ENCODE data around the gene PLPPR4. TPM values are rescaled to one million over a fixed set of nuclear protein-coding genes. Genes with fewer than 3 reads are reported as not detected.

PLPPR4 gene
- total RNA-seq, 1 donor from 2014 or later: 7.2 TPM

DNA sequence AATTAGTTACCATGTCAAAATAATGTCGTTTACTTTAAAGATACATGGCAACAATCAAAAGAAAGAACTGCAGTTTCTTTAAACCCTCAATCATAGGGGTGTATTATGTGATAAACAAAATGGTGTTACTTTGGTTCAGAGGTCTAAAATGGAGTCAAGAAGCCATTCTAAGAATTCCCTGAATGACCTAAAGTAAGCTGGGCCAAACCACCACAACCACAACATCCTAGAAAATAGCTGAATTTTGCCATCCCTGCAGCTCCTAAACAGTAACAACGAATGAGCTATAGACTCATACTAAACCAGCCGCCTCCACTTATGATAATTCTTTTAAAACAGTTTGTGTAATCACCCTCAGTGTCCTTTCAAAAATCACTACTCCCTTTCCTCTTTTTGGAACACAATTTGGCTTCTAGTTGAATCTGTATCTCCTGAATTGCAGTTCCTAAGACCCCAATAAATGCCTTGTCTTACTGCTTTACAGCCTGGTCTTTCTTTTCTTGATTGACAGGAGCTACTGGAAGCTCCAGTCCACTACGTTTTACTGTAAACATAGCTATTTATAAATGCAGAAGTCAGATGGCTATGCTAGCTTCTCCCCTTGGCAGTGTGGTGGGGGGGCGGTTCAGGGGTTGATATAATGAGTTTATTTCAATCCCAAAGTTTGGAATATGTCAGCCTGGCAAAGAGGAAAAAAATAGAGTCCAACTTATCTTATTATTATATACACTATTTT is 84.3 kb downstream of the PLPPR4 start:
- TF ChIP-seq, protein P1, sequence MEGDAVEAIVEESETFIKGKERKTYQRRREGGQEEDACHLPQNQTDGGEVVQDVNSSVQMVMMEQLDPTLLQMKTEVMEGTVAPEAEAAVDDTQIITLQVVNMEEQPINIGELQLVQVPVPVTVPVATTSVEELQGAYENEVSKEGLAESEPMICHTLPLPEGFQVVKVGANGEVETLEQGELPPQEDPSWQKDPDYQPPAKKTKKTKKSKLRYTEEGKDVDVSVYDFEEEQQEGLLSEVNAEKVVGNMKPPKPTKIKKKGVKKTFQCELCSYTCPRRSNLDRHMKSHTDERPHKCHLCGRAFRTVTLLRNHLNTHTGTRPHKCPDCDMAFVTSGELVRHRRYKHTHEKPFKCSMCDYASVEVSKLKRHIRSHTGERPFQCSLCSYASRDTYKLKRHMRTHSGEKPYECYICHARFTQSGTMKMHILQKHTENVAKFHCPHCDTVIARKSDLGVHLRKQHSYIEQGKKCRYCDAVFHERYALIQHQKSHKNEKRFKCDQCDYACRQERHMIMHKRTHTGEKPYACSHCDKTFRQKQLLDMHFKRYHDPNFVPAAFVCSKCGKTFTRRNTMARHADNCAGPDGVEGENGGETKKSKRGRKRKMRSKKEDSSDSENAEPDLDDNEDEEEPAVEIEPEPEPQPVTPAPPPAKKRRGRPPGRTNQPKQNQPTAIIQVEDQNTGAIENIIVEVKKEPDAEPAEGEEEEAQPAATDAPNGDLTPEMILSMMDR (IDR thresholded peaks at IDR 0.05): no peak
- H3K27ac ChIP-seq: no peak overlapping the region
- H3K36me3 ChIP-seq: no peaks in the 10 kb centered on the region
- no peaks in the 10 kb centered on the region for H3K9me3 ChIP-seq
- H3K4me1 ChIP-seq: no peaks in the 10 kb centered on the region
- no peak overlapping the region for H3K4me3 ChIP-seq
- no peaks in the 10 kb centered on the region for H3K27me3 ChIP-seq
- DNase-seq (ENCODE audit: low spot score in 2 of 2): no peak
- intact Hi-C loops (cut with DNase I): no loop called here

DNA sequence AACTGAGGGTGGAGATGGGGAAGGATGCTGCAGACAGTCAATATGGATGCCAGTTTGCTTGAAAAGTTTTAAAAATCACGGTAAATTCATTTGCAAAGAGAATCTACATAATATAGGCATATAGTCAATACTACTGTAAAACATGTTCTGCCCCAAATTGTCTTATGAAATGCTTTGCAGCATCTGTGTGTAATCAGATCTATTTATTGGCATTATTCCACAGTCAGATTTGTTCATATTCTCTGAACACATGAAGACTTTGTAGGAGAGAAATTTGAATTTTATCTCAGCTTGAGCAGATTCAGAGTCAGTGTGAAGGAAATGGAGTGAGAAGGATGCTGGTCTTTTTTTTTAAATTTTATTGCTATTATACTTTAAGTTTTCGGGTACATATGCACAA is 88.5 kb downstream of the PLPPR4 start:
- Histone ChIP-seq H3K9me3 (no peaks in the 10 kb centered on the region), H3K4me3 (no peak overlapping the region), H3K27me3 (no peaks in the 10 kb centered on the region), H3K27ac (no peak overlapping the region), H3K36me3 (no peaks in the 10 kb centered on the region), H3K4me1 (no peaks in the 10 kb centered on the region)
- intact Hi-C loops (cut with DNase I): no loop called here
- DNase-seq (ENCODE audit: low spot score in 2 of 2): no peak
- TF ChIP-seq, protein P1 (IDR thresholded peaks at IDR 0.05): no peak

DNA sequence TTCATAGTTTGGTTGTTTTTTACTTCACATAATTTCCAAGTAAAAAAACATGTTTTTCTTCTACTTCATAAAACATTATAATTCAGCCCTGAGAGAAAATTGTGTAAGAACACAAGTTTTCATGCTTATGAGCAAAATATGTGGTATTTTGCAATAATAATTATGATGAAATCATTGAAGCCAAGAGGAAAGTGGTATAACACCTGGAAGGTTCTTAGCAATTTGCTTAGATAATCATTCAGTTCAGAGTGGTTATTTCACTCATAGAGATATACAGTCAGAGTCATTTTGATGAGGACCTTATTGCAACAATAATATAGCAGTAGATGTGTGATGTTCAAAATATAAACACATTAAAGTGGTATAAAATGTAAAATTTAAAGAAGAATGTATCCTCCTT is 94.5 kb downstream of the PLPPR4 start:
- Histone ChIP-seq H3K4me3 (no peak overlapping the region), H3K27ac (no peak overlapping the region), H3K36me3 (no peaks in the 10 kb centered on the region), H3K9me3 (no peaks in the 10 kb centered on the region), H3K27me3 (no peaks in the 10 kb centered on the region), H3K4me1 (no peaks in the 10 kb centered on the region)
- intact Hi-C loops (cut with DNase I): no loop called here
- TF ChIP-seq, protein P1 (IDR thresholded peaks at IDR 0.05): no peak
- DNase-seq (ENCODE audit: low spot score in 2 of 2): no peak

Measured in ascending aorta (tissue), 2 donors.